Measurements from ENCODE around the gene SLC22A2. TPM values are rescaled to one million over a fixed set of nuclear protein-coding genes. Genes with fewer than 3 reads are reported as not detected.

SLC22A2 gene
- total and polyA plus RNA-seq, 2 experiments from 2014 or later, result 0.43 to 0.57 TPM

DNA sequence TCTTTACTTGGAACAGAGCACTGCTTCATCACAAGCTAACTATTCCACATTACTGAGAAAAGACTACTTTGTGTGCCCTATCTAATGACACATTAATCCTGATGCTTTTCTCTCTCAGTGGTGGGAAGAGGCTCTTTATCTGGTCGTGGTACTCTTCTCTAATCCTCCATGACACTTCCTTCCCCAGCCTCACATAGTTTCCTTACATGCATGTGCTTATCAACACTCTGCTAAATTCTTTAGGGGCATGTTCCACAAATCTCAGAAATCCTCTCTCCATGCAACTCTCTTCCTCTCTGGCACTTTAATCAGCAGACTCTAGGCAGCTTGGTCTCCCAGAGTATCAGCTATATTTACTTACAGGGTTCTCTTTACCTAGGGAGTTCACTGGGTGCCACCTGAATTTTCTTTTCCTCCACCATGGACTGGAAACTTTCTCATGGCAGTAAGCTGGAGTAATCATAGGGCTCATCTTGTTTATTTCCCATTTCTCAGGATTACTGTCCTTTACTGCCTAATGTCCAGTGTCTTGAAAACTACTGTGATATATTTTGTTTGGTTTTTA, 27.0 kb upstream of the SLC22A2 start:
- Histone ChIP-seq H2AFZ (no peak overlapping the region), H4K20me1 (ENCODE audit: insufficient read depth, poor library complexity, severe bottlenecking) (no peaks in the 10 kb centered on the region), H3K36me3 (replicated peaks; ENCODE audit: insufficient read depth, low read depth) (no peaks in the 10 kb centered on the region), H3K27ac (peak overlapping the region; percentile 17), H3K9me2 (replicated peaks; ENCODE audit: insufficient read depth) (no peaks in the 10 kb centered on the region), H3K4me3 (no peak overlapping the region), H3K4me2 (no peak overlapping the region), H3K9me3 (ENCODE audit: low read depth) (no peaks in the 10 kb centered on the region), H3K79me2 (no peaks in the 10 kb centered on the region), H3K4me1 (ENCODE audit: insufficient read depth) (peaks cover 6% of the 10 kb centered on the region), H3K27me3 (no peaks in the 10 kb centered on the region)
- WGBS (ENCODE audit: low lambda C conversion rate, missing lambda C conversion rate), result 4% methylated on average over 1 of the region's 1 CpG
- no peak for DNase-seq (ENCODE audit: low spot score)
- TF ChIP-seq EZH2phosphoT487 (IDR thresholded peaks at IDR 0.05; ENCODE audit: low read depth, severe bottlenecking, unreplicated experiment), result no peak
- TF ChIP-seq, protein P1, sequence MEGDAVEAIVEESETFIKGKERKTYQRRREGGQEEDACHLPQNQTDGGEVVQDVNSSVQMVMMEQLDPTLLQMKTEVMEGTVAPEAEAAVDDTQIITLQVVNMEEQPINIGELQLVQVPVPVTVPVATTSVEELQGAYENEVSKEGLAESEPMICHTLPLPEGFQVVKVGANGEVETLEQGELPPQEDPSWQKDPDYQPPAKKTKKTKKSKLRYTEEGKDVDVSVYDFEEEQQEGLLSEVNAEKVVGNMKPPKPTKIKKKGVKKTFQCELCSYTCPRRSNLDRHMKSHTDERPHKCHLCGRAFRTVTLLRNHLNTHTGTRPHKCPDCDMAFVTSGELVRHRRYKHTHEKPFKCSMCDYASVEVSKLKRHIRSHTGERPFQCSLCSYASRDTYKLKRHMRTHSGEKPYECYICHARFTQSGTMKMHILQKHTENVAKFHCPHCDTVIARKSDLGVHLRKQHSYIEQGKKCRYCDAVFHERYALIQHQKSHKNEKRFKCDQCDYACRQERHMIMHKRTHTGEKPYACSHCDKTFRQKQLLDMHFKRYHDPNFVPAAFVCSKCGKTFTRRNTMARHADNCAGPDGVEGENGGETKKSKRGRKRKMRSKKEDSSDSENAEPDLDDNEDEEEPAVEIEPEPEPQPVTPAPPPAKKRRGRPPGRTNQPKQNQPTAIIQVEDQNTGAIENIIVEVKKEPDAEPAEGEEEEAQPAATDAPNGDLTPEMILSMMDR (IDR thresholded peaks at IDR 0.05; ENCODE audit: poor library complexity), result no peak
- TF ChIP-seq EZH2 (IDR thresholded peaks at IDR 0.05; ENCODE audit: borderline replicate concordance), result no peak

DNA sequence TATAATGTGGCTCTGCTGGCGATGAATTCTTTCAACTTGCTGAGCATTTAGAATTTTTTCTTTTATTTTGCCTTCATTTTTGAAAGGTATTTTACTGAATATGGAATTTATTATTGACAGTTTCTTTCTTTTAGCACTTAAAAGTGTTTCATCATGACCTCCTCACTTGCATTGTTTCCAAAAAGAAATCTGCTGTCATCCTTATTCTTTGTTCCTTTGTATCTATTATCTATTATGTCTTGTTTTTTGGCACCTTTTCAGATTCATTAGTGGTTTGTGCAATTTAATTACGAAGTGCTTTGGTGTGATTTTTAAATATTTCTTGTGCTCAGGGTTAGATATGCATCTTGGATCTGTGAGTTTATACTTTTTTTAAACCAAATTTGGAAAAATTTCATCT, 26.0 kb upstream of the SLC22A2 start:
- Histone ChIP-seq H3K4me3 (no peak overlapping the region), H3K4me2 (no peak overlapping the region), H3K9me3 (ENCODE audit: low read depth) (no peaks in the 10 kb centered on the region), H2AFZ (no peak overlapping the region), H3K27me3 (no peaks in the 10 kb centered on the region), H4K20me1 (ENCODE audit: insufficient read depth, poor library complexity, severe bottlenecking) (no peaks in the 10 kb centered on the region), H3K9me2 (replicated peaks; ENCODE audit: insufficient read depth) (no peaks in the 10 kb centered on the region), H3K79me2 (no peaks in the 10 kb centered on the region), H3K27ac (no peak overlapping the region), H3K36me3 (replicated peaks; ENCODE audit: insufficient read depth, low read depth) (no peaks in the 10 kb centered on the region), H3K4me1 (ENCODE audit: insufficient read depth) (peaks cover 6% of the 10 kb centered on the region)
- WGBS (ENCODE audit: low lambda C conversion rate, missing lambda C conversion rate), result 91% methylated on average over 2 of the region's 2 CpGs
- no peak for TF ChIP-seq EZH2phosphoT487 (IDR thresholded peaks at IDR 0.05; ENCODE audit: low read depth, severe bottlenecking, unreplicated experiment)
- TF ChIP-seq, protein P1 (IDR thresholded peaks at IDR 0.05; ENCODE audit: poor library complexity), result no peak
- no peak for TF ChIP-seq EZH2 (IDR thresholded peaks at IDR 0.05; ENCODE audit: borderline replicate concordance)
- DNase-seq (ENCODE audit: low spot score), result no peak

DNA sequence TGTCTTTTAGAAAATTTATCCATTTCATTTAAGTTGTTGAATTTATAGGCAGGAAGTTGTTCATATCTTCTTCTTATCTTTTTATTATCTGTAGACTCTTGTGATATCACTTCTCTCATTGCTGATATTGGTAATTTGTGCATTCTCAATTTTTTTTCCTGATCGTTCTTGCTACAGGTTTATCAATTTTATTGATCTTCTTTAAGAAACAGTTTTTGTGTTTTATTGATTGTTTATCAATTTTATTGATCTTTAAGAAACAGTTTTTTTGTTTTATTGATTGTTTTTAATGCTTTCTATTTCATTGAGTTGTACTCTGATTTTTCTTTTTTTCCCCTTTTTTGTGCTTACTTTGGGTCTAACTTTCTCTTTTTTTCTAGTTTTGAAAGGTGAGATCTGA, 23.8 kb upstream of the SLC22A2 start:
- Histone ChIP-seq H2AFZ (no peak overlapping the region), H3K9me2 (replicated peaks; ENCODE audit: insufficient read depth) (no peaks in the 10 kb centered on the region), H3K4me2 (no peak overlapping the region), H3K27ac (no peak overlapping the region), H4K20me1 (ENCODE audit: insufficient read depth, poor library complexity, severe bottlenecking) (no peaks in the 10 kb centered on the region), H3K9me3 (ENCODE audit: low read depth) (no peaks in the 10 kb centered on the region), H3K27me3 (no peaks in the 10 kb centered on the region), H3K79me2 (no peaks in the 10 kb centered on the region), H3K4me1 (ENCODE audit: insufficient read depth) (peaks cover 6% of the 10 kb centered on the region), H3K36me3 (replicated peaks; ENCODE audit: insufficient read depth, low read depth) (no peaks in the 10 kb centered on the region), H3K4me3 (no peak overlapping the region)
- WGBS (ENCODE audit: low lambda C conversion rate, missing lambda C conversion rate), result 38% methylated on average over 1 of the region's 1 CpG
- TF ChIP-seq EZH2phosphoT487 (IDR thresholded peaks at IDR 0.05; ENCODE audit: low read depth, severe bottlenecking, unreplicated experiment) (no peak), EZH2 (IDR thresholded peaks at IDR 0.05; ENCODE audit: borderline replicate concordance) (no peak)
- TF ChIP-seq, protein P1 (IDR thresholded peaks at IDR 0.05; ENCODE audit: poor library complexity), result no peak
- DNase-seq (ENCODE audit: low spot score), result no peak

All from hepatocyte (in vitro differentiated cells).